Measurements from ENCODE around the gene COG5.

The COG5 gene

DNA sequence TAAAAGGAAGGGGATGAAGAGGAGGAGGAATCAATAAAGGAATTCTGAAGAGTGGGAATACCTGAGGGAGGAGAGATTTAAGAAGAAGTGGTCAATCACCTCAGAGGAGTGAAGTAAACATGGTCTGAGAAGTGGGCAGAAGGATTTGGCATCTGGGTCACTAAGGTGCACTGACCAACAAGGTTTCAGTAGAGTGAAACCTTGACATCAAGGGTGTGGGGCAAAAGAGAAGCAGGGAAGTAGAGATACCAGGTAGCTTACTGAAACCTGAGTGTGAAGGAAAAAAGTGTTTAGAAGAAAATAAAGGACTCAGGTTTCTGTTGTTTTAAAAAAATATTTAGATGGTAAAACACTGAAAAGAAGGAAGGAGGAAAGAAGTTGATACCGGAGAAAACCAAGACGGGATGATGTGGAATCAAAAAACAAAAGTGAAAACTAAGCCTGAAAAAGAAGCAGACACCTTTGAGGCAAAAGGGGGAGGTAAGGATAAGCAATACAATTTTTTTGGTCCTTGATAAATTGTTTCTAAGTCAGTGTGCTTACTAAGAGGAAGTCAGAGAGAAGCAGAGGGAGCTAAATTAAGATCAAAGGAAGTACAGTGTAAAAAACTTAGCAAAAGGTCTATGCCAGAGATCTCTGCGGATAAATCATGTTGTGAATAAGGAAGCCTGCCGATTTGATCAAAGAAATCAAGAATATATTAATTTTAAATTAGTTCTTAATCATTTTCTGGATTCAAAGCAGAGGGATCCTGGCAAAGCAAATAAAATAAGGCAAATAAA is 231.0 kb downstream of the COG5 start:
- peak; percentile 78 for DNase-seq (ENCODE audit: low spot score)

DNA sequence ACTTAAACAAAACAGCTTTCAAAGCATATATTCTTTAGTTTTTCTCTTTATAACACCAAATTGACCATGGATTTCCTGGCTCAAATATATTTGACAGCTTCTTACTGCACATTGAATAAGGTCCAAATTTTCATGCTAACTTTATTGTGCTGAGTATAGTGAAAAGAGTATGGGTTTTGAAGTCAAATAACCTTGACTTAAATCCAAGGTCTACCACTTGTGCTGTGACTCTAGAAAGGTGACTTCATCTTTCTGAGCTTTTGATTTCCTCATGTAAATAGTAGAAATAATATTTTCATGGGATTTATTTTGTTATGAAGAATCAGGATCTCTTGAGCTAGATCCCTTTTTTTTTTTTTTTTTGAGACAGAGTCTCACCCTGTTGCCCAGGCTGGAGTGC is 233.2 kb downstream of the COG5 start:
- DNase-seq (ENCODE audit: low spot score), result no peak

DNA sequence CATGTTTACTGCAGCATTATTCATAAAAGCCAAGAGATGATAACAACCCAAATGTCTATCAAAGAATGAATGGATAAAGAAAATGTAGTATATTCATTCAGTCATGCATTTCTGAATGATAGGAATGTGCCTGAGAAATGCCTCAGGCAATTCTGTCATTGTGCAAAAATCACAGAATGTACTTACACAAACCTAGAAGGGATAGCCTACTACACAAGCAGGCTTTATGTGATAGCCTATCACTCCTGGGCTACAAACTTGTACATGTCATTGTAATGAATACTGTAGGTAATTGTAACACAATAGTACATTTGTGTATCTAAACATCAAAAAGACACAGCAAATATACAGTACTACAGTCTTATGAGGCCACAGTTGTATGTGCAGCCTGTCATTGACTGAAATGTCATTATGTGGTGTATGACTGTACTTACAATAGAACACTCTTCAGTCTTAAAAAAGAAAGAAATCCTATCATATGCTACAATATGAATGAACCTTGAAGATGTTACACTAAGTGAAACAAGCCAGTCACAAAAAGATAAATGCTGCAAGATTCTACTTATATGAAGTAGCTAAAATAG is 235.6 kb downstream of the COG5 start:
- no peak for DNase-seq (ENCODE audit: low spot score)

DNA sequence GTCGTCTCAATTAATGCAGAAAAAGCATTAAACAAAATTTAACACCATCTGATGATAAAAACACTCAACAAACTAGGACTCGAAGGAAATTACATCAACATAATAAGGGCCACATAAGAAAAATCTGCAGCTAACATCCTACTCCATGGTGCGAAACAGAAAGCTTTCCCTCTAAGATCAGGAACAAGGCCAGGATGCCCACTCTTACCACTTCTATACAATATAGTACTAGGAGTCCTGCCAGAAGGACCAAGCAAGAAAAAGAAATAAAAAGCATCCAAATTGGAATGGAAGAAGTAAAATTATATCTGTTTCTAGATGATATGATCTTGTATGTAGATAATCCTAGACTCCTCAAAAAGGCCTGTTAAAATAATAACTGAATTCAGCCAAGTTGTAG is 237.7 kb downstream of the COG5 start:
- no peak for DNase-seq (ENCODE audit: low spot score)

GRCh38 chr7:107322015-107322414 is 241.7 kb downstream of the COG5 start:
- DNase-seq (ENCODE audit: low spot score), result no peak

DNA sequence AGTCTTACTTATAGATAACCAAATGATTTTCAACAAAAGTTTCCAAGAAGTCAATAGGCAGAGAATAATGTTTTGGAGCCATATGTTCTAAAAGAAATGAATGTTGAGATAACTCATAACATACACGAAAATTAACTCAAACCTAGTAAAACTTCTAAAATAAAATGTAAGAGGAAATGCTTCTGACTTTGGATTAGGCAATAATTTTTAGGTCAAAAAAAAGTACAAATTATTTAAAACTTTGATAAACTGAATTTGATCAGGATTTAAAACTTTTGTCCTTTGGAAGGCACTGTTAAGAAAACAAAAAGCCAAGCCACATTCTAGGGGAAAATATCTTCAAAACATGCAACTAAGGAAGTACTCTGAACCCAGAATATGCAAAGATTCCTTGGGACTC is 242.1 kb downstream of the COG5 start:
- DNase-seq (ENCODE audit: low spot score), result no peak

DNA sequence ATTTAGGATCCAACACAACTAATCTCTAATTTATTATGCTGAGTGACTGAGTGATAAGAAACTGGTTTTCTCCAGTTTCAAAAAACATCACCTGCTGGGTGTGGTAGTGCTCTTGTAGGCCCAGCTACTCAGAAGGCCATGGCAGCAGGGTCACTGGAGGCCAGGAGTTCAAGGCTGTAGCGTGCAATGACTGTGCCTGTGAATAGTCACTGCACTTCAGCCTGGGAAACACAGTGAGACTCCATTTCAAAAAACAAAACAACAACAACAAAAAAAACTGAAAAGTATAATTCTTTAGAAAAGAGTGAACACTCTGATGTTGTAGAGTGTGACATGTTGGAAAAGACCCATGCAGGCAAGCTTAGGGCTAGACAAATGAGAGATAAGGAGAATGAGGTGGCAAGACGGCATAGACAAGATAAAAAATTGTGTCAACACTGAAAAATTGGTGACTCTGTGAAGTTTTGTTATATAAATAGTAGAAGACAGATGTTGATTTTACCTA is 243.9 kb downstream of the COG5 start:
- DNase-seq (ENCODE audit: low spot score), result no peak

DNA sequence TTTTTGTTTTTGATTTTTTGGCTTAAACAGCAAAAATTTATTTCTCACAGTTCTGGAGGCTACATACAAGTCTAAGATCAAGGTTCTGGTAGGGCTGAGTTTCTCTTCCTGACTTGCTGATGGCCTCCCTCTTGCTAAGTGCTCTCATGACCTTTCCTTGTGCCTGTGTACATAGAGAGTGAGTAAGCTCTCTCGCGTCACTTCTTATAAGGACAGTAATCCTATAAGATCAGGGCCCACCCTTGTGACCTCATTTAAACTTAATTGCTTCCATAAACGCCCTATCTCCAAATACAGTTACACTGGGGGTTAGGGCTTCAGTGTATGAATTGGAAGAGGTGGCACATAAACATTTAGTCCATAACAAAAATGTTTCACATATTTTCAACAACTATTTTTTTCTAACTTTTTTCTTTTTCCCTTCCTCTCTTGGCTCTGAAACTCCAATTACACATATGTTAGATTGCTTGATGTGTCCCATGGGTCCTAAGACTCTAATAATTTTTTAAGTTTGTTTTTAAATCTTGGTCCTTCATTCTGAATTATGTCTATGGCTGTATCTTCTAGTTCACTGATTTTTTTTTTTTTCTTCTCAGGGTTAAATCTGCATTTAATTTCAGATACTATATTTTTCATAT is 245.1 kb downstream of the COG5 start:
- DNase-seq (ENCODE audit: low spot score), result no peak

GRCh38 chr7:107315716-107316220 is 248.0 kb downstream of the COG5 start:
- DNase-seq (ENCODE audit: low spot score), result no peak

GRCh38 chr7:107313355-107313754 is 250.4 kb downstream of the COG5 start:
- DNase-seq (ENCODE audit: low spot score), result no peak

- no peak for DNase-seq (ENCODE audit: low spot score)
Observed at GRCh38 chr7:107312418-107312817, 251.3 kb downstream of the COG5 start.

- DNase-seq (ENCODE audit: low spot score), result no peak
Observed at GRCh38 chr7:107309296-107309695, 254.4 kb downstream of the COG5 start.

DNA sequence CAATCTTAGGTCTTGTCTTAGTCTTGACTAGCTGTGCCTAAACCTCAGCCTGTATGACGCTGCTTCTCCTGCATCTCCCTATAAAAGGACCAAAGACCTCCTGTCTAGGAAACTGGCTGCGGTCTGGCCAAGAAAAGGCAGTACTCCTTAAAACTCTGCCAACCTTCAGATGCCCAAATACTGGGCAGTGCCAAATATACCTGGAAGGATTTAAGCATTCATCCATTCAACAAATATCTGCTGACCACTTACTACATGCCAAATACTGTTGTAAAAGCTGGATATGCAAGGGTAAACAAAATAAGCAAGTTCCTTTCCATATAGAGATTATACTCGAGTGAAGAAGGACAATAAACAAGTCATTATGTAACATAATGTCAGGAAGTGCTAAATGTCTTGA is 259.1 kb downstream of the COG5 start:
- no peak for DNase-seq (ENCODE audit: low spot score)

DNA sequence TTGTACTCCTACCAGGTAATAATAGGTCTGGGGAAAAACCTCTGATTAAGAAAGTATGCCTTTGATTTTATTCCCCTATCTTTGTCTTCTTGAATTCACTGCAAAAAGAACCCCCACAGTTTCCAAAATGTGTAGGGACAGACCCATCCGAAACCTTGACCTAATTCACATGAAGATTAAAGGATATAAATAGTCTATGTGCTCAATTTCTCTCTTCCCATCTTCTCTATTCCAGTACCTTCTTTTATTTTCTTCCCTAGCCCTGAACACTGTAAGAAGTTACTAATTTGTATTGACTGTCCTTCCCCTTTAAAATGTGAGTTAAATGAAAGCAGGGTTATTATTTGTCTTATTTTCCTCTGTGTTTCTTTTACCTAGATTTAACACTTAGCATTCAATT is 259.7 kb downstream of the COG5 start:
- no peak for DNase-seq (ENCODE audit: low spot score)

GRCh38 chr7:107302250-107302847 is 261.4 kb downstream of the COG5 start:
- DNase-seq (ENCODE audit: low spot score), result no peak

GRCh38 chr7:107294182-107294581 is 269.5 kb downstream of the COG5 start:
- DNase-seq (ENCODE audit: low spot score), result no peak

- no peak for DNase-seq (ENCODE audit: low spot score)
Observed at GRCh38 chr7:107292591-107292990, 271.1 kb downstream of the COG5 start.

- no peak for DNase-seq (ENCODE audit: low spot score)
Observed at GRCh38 chr7:107291434-107291833, 272.3 kb downstream of the COG5 start.

- DNase-seq (ENCODE audit: low spot score), result no peak
Observed at GRCh38 chr7:107286751-107287621, 276.7 kb downstream of the COG5 start.

- no peak for DNase-seq (ENCODE audit: low spot score)
Observed at GRCh38 chr7:107284911-107285479, 278.7 kb downstream of the COG5 start.

DNA sequence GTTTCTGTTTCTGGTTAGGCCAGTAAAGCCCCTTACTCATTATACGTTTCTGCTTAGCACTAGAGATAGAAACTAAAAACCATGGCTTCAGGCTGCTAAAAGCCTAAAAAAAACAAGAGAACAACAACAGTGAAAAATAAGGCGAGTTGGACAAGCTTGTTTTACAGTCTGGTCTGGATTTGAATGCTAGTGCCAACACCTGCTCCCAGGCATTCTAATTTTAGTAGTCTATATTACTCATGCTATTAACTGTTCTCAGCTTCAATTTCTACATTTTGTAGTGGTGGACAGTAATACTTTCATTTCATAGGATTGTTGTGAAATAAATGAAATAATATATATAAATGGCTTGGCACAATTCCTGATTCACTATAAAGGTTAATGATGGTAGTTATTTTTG is 286.4 kb downstream of the COG5 start:
- DNase-seq (ENCODE audit: low spot score), result no peak

Measured in NAMALWA (cell line).